Measurements from ENCODE around the gene KSR2.

KSR2 gene

DNA sequence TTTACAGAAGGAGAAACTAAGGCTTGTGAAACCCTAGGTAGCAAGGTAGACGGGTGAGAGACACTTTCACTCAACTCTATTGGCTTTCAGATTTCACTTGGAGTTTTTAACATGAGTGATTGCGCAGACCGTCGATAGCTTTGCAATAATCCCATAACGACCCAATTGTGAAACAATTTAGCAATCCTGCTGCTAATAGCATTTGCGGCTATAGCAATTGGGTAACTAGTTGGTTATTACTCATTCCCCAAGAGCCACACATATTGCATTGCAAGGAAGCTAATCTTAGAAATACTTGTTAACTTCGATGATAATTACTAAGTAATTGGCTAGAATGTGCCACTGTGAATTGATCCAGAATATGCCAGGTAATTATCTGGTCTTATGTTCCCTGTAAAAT lies 447.4 kb downstream of the KSR2 start:
- no peaks in the 10 kb centered on the region for H3K9me3 ChIP-seq (ENCODE audit: low read depth, low read length)
- no peaks in the 10 kb centered on the region for H3K36me3 ChIP-seq (ENCODE audit: insufficient read depth, low read length)
- TF ChIP-seq FOXP2 (optimal IDR thresholded peaks at IDR 0.05; ENCODE audit: control extremely low read depth, extremely low read length, insufficient read depth) (no peak), EZH2 (IDR thresholded peaks at IDR 0.05) (no peak), POLR2AphosphoS5 (IDR thresholded peaks at IDR 0.05; ENCODE audit: borderline replicate concordance, low read depth, low read length) (no peak)
- H3K27ac ChIP-seq = no peak overlapping the region
- DNase-seq (ENCODE audit: low read depth, low spot score) = no peak
- no peak overlapping the region for H3K4me3 ChIP-seq
- no peak overlapping the region for H3K9ac ChIP-seq (ENCODE audit: insufficient read length)

DNA sequence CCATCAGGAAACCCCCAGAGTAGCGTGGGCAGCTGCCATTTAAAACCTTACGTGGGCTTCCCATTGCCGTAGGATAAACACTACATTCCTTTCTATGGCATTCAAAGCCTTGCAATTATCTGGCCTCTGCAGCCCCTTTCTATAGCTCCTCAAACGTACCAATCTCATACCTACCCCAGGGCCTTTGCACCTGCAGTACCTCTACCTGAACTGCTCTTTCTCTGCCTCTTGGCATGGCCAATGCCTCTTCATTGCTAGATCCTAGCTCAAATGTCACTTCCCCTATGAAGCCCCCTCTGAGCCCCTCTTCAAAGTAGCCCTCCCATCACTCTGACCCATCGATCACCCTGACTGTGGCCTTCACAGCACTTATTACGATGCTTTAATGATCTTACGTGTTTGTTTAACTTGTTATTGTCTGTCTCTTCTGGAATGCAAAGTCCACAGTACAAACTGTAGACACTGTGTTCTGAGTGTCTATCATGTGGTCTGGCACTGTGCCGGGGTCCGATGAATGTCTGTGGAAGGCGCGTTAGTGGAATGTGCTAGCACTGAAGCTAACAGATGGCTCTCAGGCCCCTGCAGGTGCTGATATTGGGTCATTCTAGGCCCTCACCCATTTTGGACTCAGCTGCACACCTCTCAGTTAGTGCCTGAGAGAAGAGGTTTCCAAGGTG lies 450.1 kb downstream of the KSR2 start:
- DNase-seq (ENCODE audit: low read depth, low spot score) = no peak

DNA sequence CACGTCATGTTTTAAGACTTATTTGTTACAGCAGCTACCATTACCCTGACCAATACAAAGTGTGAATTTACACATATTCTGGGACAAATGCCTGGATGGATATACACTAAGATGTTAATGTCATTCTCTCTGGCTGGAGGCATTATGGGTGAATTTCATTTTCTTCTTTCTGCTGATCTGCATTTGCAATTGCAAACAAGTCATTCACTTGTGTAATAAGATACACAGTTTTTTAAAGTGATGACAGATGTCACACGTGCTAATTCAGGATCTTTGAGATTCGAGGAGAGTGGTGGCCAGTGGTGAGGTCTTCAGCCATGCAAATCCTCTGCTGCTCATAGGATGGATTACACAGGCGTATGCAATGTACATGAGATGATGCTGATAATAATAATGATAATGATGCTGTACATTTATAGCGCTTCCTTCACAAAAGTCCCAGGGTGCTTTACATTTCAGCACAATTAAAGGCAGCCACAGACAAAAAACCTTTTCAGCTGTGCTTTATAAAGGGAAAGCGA lies 451.5 kb downstream of the KSR2 start:
- TF ChIP-seq POLR2AphosphoS5 (IDR thresholded peaks at IDR 0.05; ENCODE audit: borderline replicate concordance, low read depth, low read length) (no peak), EZH2 (IDR thresholded peaks at IDR 0.05) (no peak), FOXP2 (optimal IDR thresholded peaks at IDR 0.05; ENCODE audit: control extremely low read depth, extremely low read length, insufficient read depth) (no peak)
- Histone ChIP-seq H3K27ac (no peak overlapping the region), H3K9ac (ENCODE audit: insufficient read length) (no peak overlapping the region), H3K9me3 (ENCODE audit: low read depth, low read length) (no peaks in the 10 kb centered on the region), H3K4me3 (no peak overlapping the region), H3K36me3 (ENCODE audit: insufficient read depth, low read length) (no peaks in the 10 kb centered on the region)
- DNase-seq (ENCODE audit: low read depth, low spot score) = no peak

More for the DNA sequence above, 450.1 kb downstream of the KSR2 start:
- Histone ChIP-seq H3K27ac (no peak overlapping the region), H3K9me3 (ENCODE audit: low read depth, low read length) (no peaks in the 10 kb centered on the region), H3K4me3 (no peak overlapping the region), H3K9ac (ENCODE audit: insufficient read length) (no peak overlapping the region), H3K36me3 (ENCODE audit: insufficient read depth, low read length) (no peaks in the 10 kb centered on the region)
- TF ChIP-seq EZH2 (IDR thresholded peaks at IDR 0.05) = no peak

DNA sequence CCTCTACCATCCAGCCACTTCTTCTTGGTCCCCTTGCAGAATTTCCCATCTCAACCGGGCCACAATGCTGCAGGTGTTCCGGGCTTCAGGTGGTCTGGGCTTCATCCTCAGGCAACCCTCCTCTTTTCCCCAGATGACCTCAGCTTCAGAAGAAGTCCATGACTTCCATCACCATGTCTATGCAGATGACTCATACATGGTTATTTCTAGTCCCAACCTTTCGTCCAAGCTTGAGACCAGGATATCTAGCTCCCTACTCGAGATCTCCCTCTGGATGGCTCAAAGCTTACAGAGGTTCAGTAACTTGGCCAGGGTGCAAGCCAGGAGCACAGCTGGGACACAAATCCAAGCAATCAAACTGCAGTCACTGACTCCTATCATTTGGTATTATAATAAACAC lies 452.8 kb downstream of the KSR2 start:
- H3K9me3 ChIP-seq (ENCODE audit: low read depth, low read length) = no peaks in the 10 kb centered on the region
- H3K9ac ChIP-seq (ENCODE audit: insufficient read length) = no peak overlapping the region
- DNase-seq (ENCODE audit: low read depth, low spot score) = no peak
- TF ChIP-seq EZH2 (IDR thresholded peaks at IDR 0.05) (no peak), POLR2AphosphoS5 (IDR thresholded peaks at IDR 0.05; ENCODE audit: borderline replicate concordance, low read depth, low read length) (no peak), FOXP2 (optimal IDR thresholded peaks at IDR 0.05; ENCODE audit: control extremely low read depth, extremely low read length, insufficient read depth) (no peak)
- no peaks in the 10 kb centered on the region for H3K36me3 ChIP-seq (ENCODE audit: insufficient read depth, low read length)
- no peak overlapping the region for H3K27ac ChIP-seq
- H3K4me3 ChIP-seq = no peak overlapping the region

DNA sequence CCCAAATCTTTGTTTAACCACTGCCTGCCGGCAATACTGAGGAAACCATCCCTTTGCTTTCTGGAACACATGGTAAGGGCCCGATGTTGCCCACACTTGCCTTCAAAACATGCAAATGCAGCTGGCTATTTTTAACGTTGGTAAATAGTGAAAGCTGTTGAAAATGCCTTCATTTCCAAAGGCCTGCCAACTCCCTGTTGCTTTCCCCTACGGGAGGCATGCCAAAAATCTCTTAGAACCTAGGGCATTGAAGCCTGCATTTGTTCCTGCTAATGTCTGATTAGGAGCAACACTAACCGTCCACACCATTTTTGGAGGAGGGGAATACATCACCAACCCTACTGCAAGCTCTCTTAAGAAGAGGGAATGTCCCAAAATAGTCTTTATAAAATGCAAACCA lies 454.8 kb downstream of the KSR2 start:
- no peak for DNase-seq (ENCODE audit: low read depth, low spot score)
- TF ChIP-seq POLR2AphosphoS5 (IDR thresholded peaks at IDR 0.05; ENCODE audit: borderline replicate concordance, low read depth, low read length) (no peak), FOXP2 (optimal IDR thresholded peaks at IDR 0.05; ENCODE audit: control extremely low read depth, extremely low read length, insufficient read depth) (no peak), EZH2 (IDR thresholded peaks at IDR 0.05) (no peak)
- no peak overlapping the region for H3K27ac ChIP-seq

DNA sequence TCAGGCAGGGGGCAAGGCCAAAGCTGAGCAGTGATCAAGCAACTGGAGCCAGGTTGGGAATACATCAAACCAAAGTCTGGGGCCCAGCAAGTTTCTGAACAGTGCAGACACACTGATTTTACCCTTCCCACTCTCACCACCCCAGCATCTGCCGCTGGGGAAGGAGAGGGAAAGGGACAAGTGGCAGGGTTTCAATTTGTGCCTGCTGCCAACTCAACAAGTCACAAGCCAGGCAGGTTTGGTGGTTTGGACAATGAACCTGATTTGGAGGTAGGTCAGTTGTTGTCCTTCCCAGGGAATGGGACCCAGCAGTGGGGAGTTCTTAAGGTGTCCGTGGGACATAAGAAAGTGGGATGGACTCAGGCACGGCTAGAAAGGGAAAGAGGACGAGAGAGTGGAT lies 455.4 kb downstream of the KSR2 start:
- H3K27ac ChIP-seq = no peak overlapping the region
- H3K4me3 ChIP-seq = no peak overlapping the region
- H3K9me3 ChIP-seq (ENCODE audit: low read depth, low read length) = no peaks in the 10 kb centered on the region
- TF ChIP-seq EZH2 (IDR thresholded peaks at IDR 0.05) (no peak), FOXP2 (optimal IDR thresholded peaks at IDR 0.05; ENCODE audit: control extremely low read depth, extremely low read length, insufficient read depth) (no peak), POLR2AphosphoS5 (IDR thresholded peaks at IDR 0.05; ENCODE audit: borderline replicate concordance, low read depth, low read length) (no peak)
- DNase-seq (ENCODE audit: low read depth, low spot score) = no peak
- H3K36me3 ChIP-seq (ENCODE audit: insufficient read depth, low read length) = no peaks in the 10 kb centered on the region
- no peak overlapping the region for H3K9ac ChIP-seq (ENCODE audit: insufficient read length)

More for the DNA sequence above, 454.8 kb downstream of the KSR2 start:
- Histone ChIP-seq H3K36me3 (ENCODE audit: insufficient read depth, low read length) (no peaks in the 10 kb centered on the region), H3K9ac (ENCODE audit: insufficient read length) (no peak overlapping the region), H3K4me3 (no peak overlapping the region), H3K9me3 (ENCODE audit: low read depth, low read length) (no peaks in the 10 kb centered on the region)

DNA sequence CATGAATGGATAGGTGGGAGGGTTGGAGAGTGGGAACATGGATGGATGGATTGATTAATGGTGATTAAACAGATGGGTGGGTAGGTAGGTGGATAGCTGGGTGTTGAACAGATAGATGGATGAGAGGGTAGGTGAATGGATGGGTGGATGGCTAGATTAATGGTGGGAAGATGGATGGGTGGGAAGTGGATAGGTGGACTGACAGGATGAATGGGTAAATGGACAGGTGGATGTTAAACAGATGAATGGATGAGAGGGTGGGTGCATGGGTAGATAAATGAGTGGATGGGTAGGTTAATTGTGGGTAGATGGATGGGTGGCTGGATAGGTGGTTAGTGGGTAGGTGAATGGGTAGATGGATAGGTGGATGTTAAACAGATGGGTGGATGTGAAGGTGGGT lies 460.3 kb downstream of the KSR2 start:
- no peak for TF ChIP-seq POLR2AphosphoS5 (IDR thresholded peaks at IDR 0.05; ENCODE audit: borderline replicate concordance, low read depth, low read length)
- no peak for TF ChIP-seq EZH2 (IDR thresholded peaks at IDR 0.05)
- TF ChIP-seq FOXP2 (optimal IDR thresholded peaks at IDR 0.05; ENCODE audit: control extremely low read depth, extremely low read length, insufficient read depth) = no peak
- no peak overlapping the region for H3K27ac ChIP-seq
- no peak overlapping the region for H3K4me3 ChIP-seq
- H3K9ac ChIP-seq (ENCODE audit: insufficient read length) = no peak overlapping the region
- no peaks in the 10 kb centered on the region for H3K9me3 ChIP-seq (ENCODE audit: low read depth, low read length)
- H3K36me3 ChIP-seq (ENCODE audit: insufficient read depth, low read length) = no peaks in the 10 kb centered on the region
- DNase-seq (ENCODE audit: low read depth, low spot score) = no peak

DNA sequence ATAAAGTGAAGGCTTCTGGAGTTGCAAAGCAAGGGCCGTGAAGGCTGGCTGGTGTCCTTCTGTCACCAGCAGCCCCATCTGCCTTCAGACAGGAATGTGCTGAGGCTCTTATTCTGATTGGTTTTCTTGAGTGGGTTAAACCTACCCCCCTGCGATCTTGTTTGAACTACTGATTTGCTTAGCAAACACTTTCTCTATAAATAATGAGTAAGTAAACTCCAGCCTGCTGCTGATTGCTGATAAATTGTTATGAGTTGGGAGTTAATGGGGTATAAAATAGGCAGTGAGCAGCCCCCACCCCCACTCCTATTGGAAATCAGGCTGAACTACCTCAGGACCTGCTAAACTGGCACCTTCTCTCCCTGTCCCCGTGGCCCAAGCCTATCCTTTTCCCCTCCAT lies 461.2 kb downstream of the KSR2 start:
- H3K9me3 ChIP-seq (ENCODE audit: low read depth, low read length) = no peaks in the 10 kb centered on the region
- H3K9ac ChIP-seq (ENCODE audit: insufficient read length) = no peak overlapping the region
- no peak overlapping the region for H3K27ac ChIP-seq
- TF ChIP-seq FOXP2 (optimal IDR thresholded peaks at IDR 0.05; ENCODE audit: control extremely low read depth, extremely low read length, insufficient read depth) (no peak), POLR2AphosphoS5 (IDR thresholded peaks at IDR 0.05; ENCODE audit: borderline replicate concordance, low read depth, low read length) (no peak), EZH2 (IDR thresholded peaks at IDR 0.05) (no peak)
- no peak for DNase-seq (ENCODE audit: low read depth, low spot score)
- H3K4me3 ChIP-seq = no peak overlapping the region
- no peaks in the 10 kb centered on the region for H3K36me3 ChIP-seq (ENCODE audit: insufficient read depth, low read length)

DNA sequence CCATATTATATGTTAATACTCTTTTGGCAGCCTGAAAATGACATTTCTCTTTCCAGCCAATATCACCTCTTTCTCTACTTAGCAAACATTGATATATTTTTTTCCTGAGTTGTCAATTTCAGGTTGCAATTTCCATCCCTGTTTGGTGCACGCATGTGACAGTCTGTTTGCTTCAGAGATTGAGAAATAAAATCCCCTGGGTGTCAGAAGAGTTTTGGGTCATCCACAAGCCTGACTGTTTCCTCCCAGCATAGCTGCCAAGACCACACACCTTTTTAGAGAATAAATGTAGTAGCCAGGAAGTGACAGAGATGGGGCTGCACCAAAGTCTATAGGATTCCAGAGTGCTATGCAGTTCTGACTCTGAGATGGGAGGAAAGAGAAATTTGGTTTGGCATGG lies 462.5 kb downstream of the KSR2 start:
- Histone ChIP-seq H3K9me3 (ENCODE audit: low read depth, low read length) (no peaks in the 10 kb centered on the region), H3K4me3 (no peak overlapping the region), H3K36me3 (ENCODE audit: insufficient read depth, low read length) (no peaks in the 10 kb centered on the region), H3K27ac (no peak overlapping the region), H3K9ac (ENCODE audit: insufficient read length) (no peak overlapping the region)
- no peak for TF ChIP-seq POLR2AphosphoS5 (IDR thresholded peaks at IDR 0.05; ENCODE audit: borderline replicate concordance, low read depth, low read length)
- TF ChIP-seq FOXP2 (optimal IDR thresholded peaks at IDR 0.05; ENCODE audit: control extremely low read depth, extremely low read length, insufficient read depth) = no peak
- no peak for TF ChIP-seq EZH2 (IDR thresholded peaks at IDR 0.05)
- no peak for DNase-seq (ENCODE audit: low read depth, low spot score)

All from SK-N-MC (cell line).